ENCODE results near the gene ADAMTS19. TPM values are rescaled to one million over a fixed set of nuclear protein-coding genes. Genes with fewer than 3 reads are reported as not detected.

ADAMTS19 gene
- total and polyA plus RNA-seq, 9 of the 15 experiments (the other 6 are each of a cell fraction or from before 2014, with no cell fraction given): not detected

- Histone ChIP-seq H3K4me3 (no peak overlapping the region), H3K4me1 (replicated peaks in 1 of 2; ENCODE audit: control insufficient read depth in 2 of 2, insufficient read depth in 2 of 2, low read length in 2 of 2) (no peaks in the 10 kb centered on the region; a peak in 1 of 5 replicates), H3K9me3 (replicated peaks; ENCODE audit: control insufficient read depth, insufficient read depth, low read depth, low read length) (no peaks in the 10 kb centered on the region), H3K27me3 (ENCODE audit: control insufficient read depth in 2 of 2, insufficient read depth in 2 of 2, low read length in 2 of 2) (no peaks in the 10 kb centered on the region; a peak in 1 of 5 replicates), H2AFZ (ENCODE audit: low read depth, low read length) (no peak overlapping the region), H3K36me3 (ENCODE audit: control insufficient read depth, insufficient read depth, low read length) (no peaks in the 10 kb centered on the region), H3K79me2 (ENCODE audit: control insufficient read depth, insufficient read depth, low read length) (no peaks in the 10 kb centered on the region), H3K9me1 (ENCODE audit: control insufficient read depth, insufficient read depth, low read length) (no peaks in the 10 kb centered on the region), H3K9ac (ENCODE audit: insufficient read depth in 1 of 2, low read depth in 2 of 2, low read length in 2 of 2) (no peak overlapping the region), H3K4me2 (ENCODE audit: insufficient read depth, low read length) (no peak overlapping the region), H4K20me1 (replicated peaks; ENCODE audit: control insufficient read depth, insufficient read depth, low read length) (no peaks in the 10 kb centered on the region), H3K27ac (ENCODE audit: extremely low read depth, low read depth, low read length) (no peak overlapping the region)
- POLR2A ChIA-PET: no interaction called here
- intact Hi-C loops (cut with micrococcal nuclease): no loop called here
- CTCF ChIA-PET (ENCODE audit: low intra/inter-chr PET ratio): no interaction called here
- TF ChIP-seq, protein P1, sequence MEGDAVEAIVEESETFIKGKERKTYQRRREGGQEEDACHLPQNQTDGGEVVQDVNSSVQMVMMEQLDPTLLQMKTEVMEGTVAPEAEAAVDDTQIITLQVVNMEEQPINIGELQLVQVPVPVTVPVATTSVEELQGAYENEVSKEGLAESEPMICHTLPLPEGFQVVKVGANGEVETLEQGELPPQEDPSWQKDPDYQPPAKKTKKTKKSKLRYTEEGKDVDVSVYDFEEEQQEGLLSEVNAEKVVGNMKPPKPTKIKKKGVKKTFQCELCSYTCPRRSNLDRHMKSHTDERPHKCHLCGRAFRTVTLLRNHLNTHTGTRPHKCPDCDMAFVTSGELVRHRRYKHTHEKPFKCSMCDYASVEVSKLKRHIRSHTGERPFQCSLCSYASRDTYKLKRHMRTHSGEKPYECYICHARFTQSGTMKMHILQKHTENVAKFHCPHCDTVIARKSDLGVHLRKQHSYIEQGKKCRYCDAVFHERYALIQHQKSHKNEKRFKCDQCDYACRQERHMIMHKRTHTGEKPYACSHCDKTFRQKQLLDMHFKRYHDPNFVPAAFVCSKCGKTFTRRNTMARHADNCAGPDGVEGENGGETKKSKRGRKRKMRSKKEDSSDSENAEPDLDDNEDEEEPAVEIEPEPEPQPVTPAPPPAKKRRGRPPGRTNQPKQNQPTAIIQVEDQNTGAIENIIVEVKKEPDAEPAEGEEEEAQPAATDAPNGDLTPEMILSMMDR (IDR thresholded peaks at IDR 0.05 in 2 of 3, conservative IDR thresholded peaks at IDR 0.05 in 1 of 3; ENCODE audit: insufficient read depth in 2 of 3, low read depth in 1 of 3, low read length in 3 of 3): peak in 1 of 3 experiments; percentile 10; a peak in 1 of 6 replicates
- TF ChIP-seq FOXO4 (CRISPR knock-in tag; IDR thresholded peaks at IDR 0.05): no peak
- 18% methylated on average over 45 of the region's 88 CpGs for WGBS (ENCODE audit: insufficient coverage, low coverage, missing lambda C conversion rate)
- ATAC-seq: peak; percentile 66
- peak; percentile 4 to 15 (median 10) for DNase-seq (ENCODE audit: extremely low read depth in 1 of 4, low spot score in 3 of 4)
- no peak for FAIRE-seq
- in situ Hi-C loops (cut with MboI): no loop called here
- no TSS peak for BruUV-seq (replicated peaks)
These were observed 1.0 kb downstream of the ADAMTS19 start for GRCh38 chr5:129460936-129461710.

All from K562 (cell line).